Caco-2 (cell line): ENCODE results near the gene TMEM132D. TPM values are rescaled to one million over a fixed set of nuclear protein-coding genes. Genes with fewer than 3 reads are reported as not detected.

ENCODE experiments used
- BruUV-seq: library from RNA; stranded (reverse); fragments of 400-500 nt; replicated peaks from 2 replicates; lab custom pipeline; 2021; lab: Mats Ljungman, UMichigan
- CTCF ChIA-PET: fragments of 300-600 bp; sonication (Branson Sonifier 250); formaldehyde crosslinking; loops from one replicate; lab custom pipeline; 2022; ENCODE audit warnings: antibody characterized with exemption; lab: Charles Lee
- POLR2A ChIA-PET: fragments of 300-600 bp; sonication (Branson Sonifier 250); formaldehyde crosslinking; loops from one replicate; lab custom pipeline; 2022; ENCODE audit warnings: antibody characterized with exemption; lab: Charles Lee
- DNase-seq, 2 experiments: peaks; one replicate each; pipeline versions ENCODE4 v3.0.0 to v3.0.0-alpha.2; 2020 to 2022
- H3K27me3 ChIP-seq: replicated peaks from 2 replicates; pipeline ENCODE4 v1.6.0; 2011; ENCODE audit warnings: low read length; ENCODE audit not compliant: control insufficient read depth, insufficient read depth
- H3K36me3 ChIP-seq: 2 replicates; pipeline ENCODE4 v1.5.1; 2011; ENCODE audit warnings: low read length; ENCODE audit not compliant: control insufficient read depth, insufficient read depth
- H3K4me1 ChIP-seq: fragments of 250-450 bp; sonication (Bioruptor Pico); 2 replicates; pipeline ENCODE4 v1.5.1; 2020; ENCODE audit warnings: mild to moderate bottlenecking
- H3K4me3 ChIP-seq: 2 replicates; pipeline ENCODE4 v1.5.1; 2011; ENCODE audit warnings: low read depth, mild to moderate bottlenecking, control low read depth, low read length
- H3K9me3 ChIP-seq: fragments of 250-450 bp; sonication (Bioruptor Pico); 2 replicates; pipeline ENCODE4 v1.5.1; 2020; ENCODE audit warnings: mild to moderate bottlenecking, moderate library complexity
- H3K27ac Mint-ChIP-seq: one replicate; pipeline ENCODE4 v1.8.0; 2022; ENCODE audit warnings: mixed read lengths; ENCODE audit not compliant: unreplicated experiment
- H3K27me3 Mint-ChIP-seq: one replicate; pipeline ENCODE4 v1.8.0; 2022; ENCODE audit warnings: mixed read lengths; ENCODE audit not compliant: insufficient read depth, unreplicated experiment
- H3K36me3 Mint-ChIP-seq: one replicate; pipeline ENCODE4 v1.8.0; 2022; ENCODE audit warnings: mild to moderate bottlenecking, mixed read lengths; ENCODE audit not compliant: insufficient read depth, unreplicated experiment
- H3K4me1 Mint-ChIP-seq: one replicate; pipeline ENCODE4 v1.8.0; 2022; ENCODE audit warnings: low read depth, mixed read lengths; ENCODE audit not compliant: unreplicated experiment
- H3K4me3 Mint-ChIP-seq: one replicate; pipeline ENCODE4 v1.8.0; 2022; ENCODE audit warnings: mild to moderate bottlenecking, moderate library complexity, mixed read lengths; ENCODE audit not compliant: unreplicated experiment
- H3K9me3 Mint-ChIP-seq: one replicate; pipeline ENCODE4 v1.8.0; 2022; ENCODE audit warnings: mixed read lengths; ENCODE audit not compliant: unreplicated experiment
- CTCF ChIP-seq, 2 experiments: fragments of 200-600 bp in 1 of 2; IDR thresholded peaks; 1 replicate in 1 of 2; 2 replicates in 1 of 2; pipeline versions ENCODE4 v1.5.1 to v1.8.0; 2011 to 2022; ENCODE audit warnings: antibody characterized with exemption in 1 of 2, control low read depth in 1 of 2, inconsistent platforms in 1 of 2, low read depth in 1 of 2, low read length in 1 of 2, mild to moderate bottlenecking in 1 of 2, moderate library complexity in 1 of 2; ENCODE audit not compliant: insufficient read depth in 1 of 2, severe bottlenecking in 1 of 2, unreplicated experiment in 1 of 2
- intact Hi-C: fragments of 100-400 bp; cut with micrococcal nuclease; formaldehyde crosslinking; loops from one replicate; pipeline ENCODE4 v1.10.0; 2022; ENCODE audit not compliant: unreplicated experiment
- total RNA-seq: library from RNA; stranded (reverse); gene quantifications from 2 replicates; pipeline ENCODE4 v1.2.3, GENCODE V29; 2022

The TMEM132D gene
- total RNA-seq, 1 experiment from 2014 or later = not detected

DNA sequence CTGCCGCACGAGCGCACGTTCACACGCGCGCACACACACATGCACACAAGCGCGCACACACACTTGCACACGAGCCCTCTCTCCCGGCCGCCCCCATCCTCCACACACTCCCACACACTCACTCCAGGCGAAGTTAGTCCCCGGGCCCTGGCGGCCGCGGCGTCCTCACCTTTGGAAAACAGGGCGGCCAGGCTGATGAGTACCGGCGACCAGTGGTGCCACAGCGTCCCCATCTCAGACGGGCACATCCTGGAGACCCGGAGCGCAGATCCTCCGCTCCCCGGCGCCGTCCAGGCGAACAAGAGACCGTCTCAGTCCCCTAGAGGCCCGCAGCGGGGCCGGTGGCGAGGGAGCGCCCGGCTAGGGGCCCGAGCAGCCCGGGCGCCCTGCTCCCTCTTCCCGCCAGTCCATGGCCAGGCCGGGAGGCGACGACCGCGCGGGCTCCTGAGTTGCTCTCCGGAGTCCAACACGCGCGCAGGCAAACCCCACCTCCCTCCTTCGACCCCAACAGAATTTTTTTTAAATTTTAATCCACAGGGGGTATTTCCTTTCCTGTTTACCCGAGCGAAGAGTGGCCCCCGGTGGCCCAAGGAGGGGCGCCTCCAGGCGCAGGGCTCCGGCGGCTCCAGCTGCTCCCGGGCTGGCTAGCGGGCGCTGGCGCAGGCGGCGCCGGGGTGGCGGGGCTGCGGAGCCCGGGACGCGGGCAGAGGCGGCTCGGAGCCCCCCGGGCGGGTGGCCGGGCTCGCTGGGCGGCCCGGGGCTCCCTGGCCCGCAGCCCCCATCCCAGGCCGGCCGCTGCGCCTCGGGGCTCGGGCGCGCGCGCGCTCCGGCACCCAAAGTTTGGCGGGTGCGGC lies 506 bp downstream of the TMEM132D start:
- no peak overlapping the region for H3K27ac Mint-ChIP-seq
- intact Hi-C loops = no loop called here
- DNase-seq = no peak
- TF ChIP-seq CTCF (IDR thresholded peaks at IDR 0.05; ENCODE audit: insufficient read depth in 1 of 2, low read depth in 1 of 2, low read length in 1 of 2, severe bottlenecking in 1 of 2, unreplicated experiment in 1 of 2) = no peak
- Histone ChIP-seq H3K4me3 (no peak overlapping the region), H3K9me3 (no peaks in the 10 kb centered on the region), H3K36me3 (no peaks in the 10 kb centered on the region), H3K27me3 (no peaks in the 10 kb centered on the region), H3K4me1 (no peaks in the 10 kb centered on the region)
- H3K9me3 Mint-ChIP-seq = no peaks in the 10 kb centered on the region
- H3K4me3 Mint-ChIP-seq = no peak overlapping the region
- CTCF ChIA-PET = no interaction called here
- peaks cover 2% of the 10 kb centered on the region for H3K27me3 Mint-ChIP-seq
- H3K4me1 Mint-ChIP-seq = no peaks in the 10 kb centered on the region
- POLR2A ChIA-PET = no interaction called here
- peaks cover 4% of the 10 kb centered on the region for H3K36me3 Mint-ChIP-seq
- BruUV-seq = no TSS peak

- Mint-ChIP-seq H3K4me1 (no peaks in the 10 kb centered on the region), H3K27me3 (peaks cover 2% of the 10 kb centered on the region)
- CTCF ChIA-PET = no interaction called here
Measured at GRCh38 chr12:129902371-129903091, 1.3 kb downstream of the TMEM132D start.

More at GRCh38 chr12:129902371-129903091, 1.3 kb downstream of the TMEM132D start:
- Histone ChIP-seq H3K4me3 (no peak overlapping the region), H3K4me1 (no peaks in the 10 kb centered on the region), H3K36me3 (no peaks in the 10 kb centered on the region), H3K9me3 (no peaks in the 10 kb centered on the region), H3K27me3 (no peaks in the 10 kb centered on the region)
- H3K9me3 Mint-ChIP-seq = no peaks in the 10 kb centered on the region
- DNase-seq = no peak
- no peak overlapping the region for H3K27ac Mint-ChIP-seq
- no TSS peak for BruUV-seq
- no peak for TF ChIP-seq CTCF (IDR thresholded peaks at IDR 0.05; ENCODE audit: insufficient read depth in 1 of 2, low read depth in 1 of 2, low read length in 1 of 2, severe bottlenecking in 1 of 2, unreplicated experiment in 1 of 2)
- intact Hi-C loops = no loop called here
- peaks cover 4% of the 10 kb centered on the region for H3K36me3 Mint-ChIP-seq
- H3K4me3 Mint-ChIP-seq = no peak overlapping the region
- POLR2A ChIA-PET = no interaction called here
